K562 (cell line): ENCODE data around the gene USP20.

Experiments
- CTCF ChIP-seq, 3 experiments: IDR thresholded peaks in 2 of 3; conservative IDR thresholded peaks in 1 of 3; 2 replicates each; pipeline ENCODE4 v1.5.1; 2011 to 2012; ENCODE audit warnings: low read length in 3 of 3, mild to moderate bottlenecking in 3 of 3, control low read depth in 2 of 3, improper control_type of control experiment in 1 of 3, inconsistent platforms in 1 of 3, low read depth in 1 of 3, mixed read lengths in 1 of 3, moderate library complexity in 1 of 3; ENCODE audit not compliant: insufficient read depth in 2 of 3
- FOSL1 ChIP-seq: fragments of 200-800 bp; sonication (Bioruptor generic); conservative IDR thresholded peaks from 2 replicates; pipeline ENCODE4 v1.6.1; 2016; ENCODE audit warnings: missing genetic modification characterization, missing compliant biosample characterization
- NR2C2 ChIP-seq, 2 experiments: fragments of 200-800 bp in 1 of 2; sonication (Bioruptor generic) in 1 of 2; sonication (generic) in 1 of 2; formaldehyde crosslinking in 1 of 2; IDR thresholded peaks; 2 replicates each; pipeline versions ENCODE4 v1.6.1 to v1.8.0; 2016 to 2022; ENCODE audit warnings: mild to moderate bottlenecking in 1 of 2, missing compliant biosample characterization in 1 of 2, missing genetic modification characterization in 1 of 2, missing genetic modification reagents in 1 of 2
- ZNF696 ChIP-seq: fragments of 250-450 bp; sonication (Bioruptor Pico); conservative IDR thresholded peaks from 2 replicates; pipeline ENCODE4 v1.4.0; 2020; ENCODE audit warnings: mild to moderate bottlenecking, moderate library complexity

GRCh38 chr9:129857207-129857606 is 21.9 kb downstream of the USP20 start:
- TF ChIP-seq CTCF (IDR thresholded peaks at IDR 0.05 in 2 of 3, conservative IDR thresholded peaks at IDR 0.05 in 1 of 3; ENCODE audit: insufficient read depth in 2 of 3, low read depth in 1 of 3, low read length in 3 of 3): no peak
- TF ChIP-seq NR2C2 (CRISPR knock-in tag; IDR thresholded peaks at IDR 0.05): no peak
- no peak for TF ChIP-seq NR2C2 (tag; IDR thresholded peaks at IDR 0.05)
- peak; percentile 83 for TF ChIP-seq FOSL1 (tag)
- no peak for TF ChIP-seq ZNF696 (CRISPR knock-in tag)
